Panc1 (cell line): ENCODE results near the gene ATP2A3. TPM values are rescaled to one million over a fixed set of nuclear protein-coding genes. Genes with fewer than 3 reads are reported as not detected.

Source experiments
- ATAC-seq: fragments of 200-7000 bp; cut with Tn5 transposase; 2 replicates; pipeline ENCODE4 v1.9.1; 2020; ENCODE audit warnings: mild to moderate bottlenecking, moderate library complexity
- BruUV-seq: library from RNA; stranded (reverse); fragments of 400-500 nt; replicated peaks from 2 replicates; lab custom pipeline; 2021; lab: Mats Ljungman, UMichigan
- CTCF ChIA-PET: fragments of 300-600 bp; sonication (Branson Sonifier 250); formaldehyde crosslinking; loops from one replicate; lab custom pipeline; 2022; ENCODE audit warnings: antibody characterized with exemption; lab: Charles Lee
- POLR2A ChIA-PET: fragments of 300-600 bp; sonication (Branson Sonifier 250); formaldehyde crosslinking; loops from one replicate; lab custom pipeline; 2022; ENCODE audit warnings: antibody characterized with exemption; lab: Charles Lee
- DNase-seq: peaks from one replicate; pipeline ENCODE4 v3.0.0-alpha.2; 2010; ENCODE audit warnings: low read depth, low spot score
- H3K27ac ChIP-seq: 2 replicates; pipeline ENCODE4 v1.5.1; 2011; ENCODE audit warnings: mild to moderate bottlenecking, low read length, inconsistent platforms
- H3K27me3 ChIP-seq: fragments of 200-500 bp; sonication (Bioruptor generic); 2 replicates; pipeline ENCODE4 v1.6.0; 2014; ENCODE audit warnings: low read length, inconsistent platforms; ENCODE audit not compliant: control insufficient read depth, insufficient read depth
- H3K36me3 ChIP-seq: fragments of 200-500 bp; sonication (Bioruptor generic); 2 replicates; pipeline ENCODE4 v1.5.1; 2014; ENCODE audit warnings: inconsistent platforms, mild to moderate bottlenecking, low read length, moderate library complexity; ENCODE audit not compliant: control insufficient read depth, insufficient read depth
- H3K4me1 ChIP-seq: 2 replicates; pipeline ENCODE4 v1.5.1; 2011; ENCODE audit warnings: inconsistent platforms, mild to moderate bottlenecking, low read length, moderate library complexity; ENCODE audit not compliant: control insufficient read depth, insufficient read depth
- H3K4me3 ChIP-seq, 2 experiments: 2 replicates each; pipeline ENCODE4 v1.5.1; 2011 to 2012; ENCODE audit warnings: low read depth in 2 of 2, low read length in 2 of 2, mild to moderate bottlenecking in 2 of 2, inconsistent platforms in 1 of 2, moderate library complexity in 1 of 2
- H3K9me3 ChIP-seq: fragments of 200-500 bp; sonication (Bioruptor generic); 2 replicates; pipeline ENCODE4 v1.5.1; 2014; ENCODE audit warnings: low read depth, mild to moderate bottlenecking, inconsistent platforms, low read length, moderate library complexity; ENCODE audit not compliant: control insufficient read depth, insufficient read depth
- POLR2AphosphoS5 ChIP-seq: IDR thresholded peaks from 2 replicates; pipeline ENCODE4 v1.6.1; 2012; ENCODE audit warnings: mild to moderate bottlenecking, low read depth, low read length, moderate library complexity
- SIN3A ChIP-seq: IDR thresholded peaks from 2 replicates; pipeline ENCODE4 v1.6.1; 2012; ENCODE audit warnings: low read depth, mild to moderate bottlenecking, low read length, moderate library complexity, borderline replicate concordance; ENCODE audit not compliant: insufficient read depth
- TCF7L2 ChIP-seq: IDR thresholded peaks from 2 replicates; pipeline ENCODE4 v1.6.1; 2011; ENCODE audit warnings: mild to moderate bottlenecking, low read depth, low read length, inconsistent platforms
- in situ Hi-C: cut with HindIII; loops from 2 replicates; pipeline ENCODE4 v1.10.0; 2016; ENCODE audit warnings: low sequenced_read_pairs, low pct_unique_long_range_greater_than_20kb
- intact Hi-C: fragments of 100-400 bp; cut with micrococcal nuclease; formaldehyde crosslinking; loops from one replicate; pipeline ENCODE4 v1.10.0; 2022; ENCODE audit not compliant: unreplicated experiment
- total RNA-seq: library from RNA; stranded (reverse); gene quantifications from one replicate; pipeline ENCODE4 v1.2.1, GENCODE V29; 2021; ENCODE audit not compliant: unreplicated experiment
- TF ChIP-seq, protein P1 (sequence below), 2 experiments: IDR thresholded peaks; 2 replicates each; pipeline ENCODE4 v1.6.1; 2011 to 2012; ENCODE audit warnings: low read depth in 2 of 2, control low read depth in 1 of 2, low read length in 1 of 2, mild to moderate bottlenecking in 1 of 2, moderate library complexity in 1 of 2; ENCODE audit not compliant: insufficient read depth in 1 of 2
- TF ChIP-seq, protein P2 (sequence below): fragments of 450-650 bp; IDR thresholded peaks from 2 replicates; pipeline ENCODE4 v1.5.1; 2017; ENCODE audit warnings: mild to moderate bottlenecking

ATP2A3 gene
- total RNA-seq, 1 experiment from 2014 or later: 29.7 TPM

DNA sequence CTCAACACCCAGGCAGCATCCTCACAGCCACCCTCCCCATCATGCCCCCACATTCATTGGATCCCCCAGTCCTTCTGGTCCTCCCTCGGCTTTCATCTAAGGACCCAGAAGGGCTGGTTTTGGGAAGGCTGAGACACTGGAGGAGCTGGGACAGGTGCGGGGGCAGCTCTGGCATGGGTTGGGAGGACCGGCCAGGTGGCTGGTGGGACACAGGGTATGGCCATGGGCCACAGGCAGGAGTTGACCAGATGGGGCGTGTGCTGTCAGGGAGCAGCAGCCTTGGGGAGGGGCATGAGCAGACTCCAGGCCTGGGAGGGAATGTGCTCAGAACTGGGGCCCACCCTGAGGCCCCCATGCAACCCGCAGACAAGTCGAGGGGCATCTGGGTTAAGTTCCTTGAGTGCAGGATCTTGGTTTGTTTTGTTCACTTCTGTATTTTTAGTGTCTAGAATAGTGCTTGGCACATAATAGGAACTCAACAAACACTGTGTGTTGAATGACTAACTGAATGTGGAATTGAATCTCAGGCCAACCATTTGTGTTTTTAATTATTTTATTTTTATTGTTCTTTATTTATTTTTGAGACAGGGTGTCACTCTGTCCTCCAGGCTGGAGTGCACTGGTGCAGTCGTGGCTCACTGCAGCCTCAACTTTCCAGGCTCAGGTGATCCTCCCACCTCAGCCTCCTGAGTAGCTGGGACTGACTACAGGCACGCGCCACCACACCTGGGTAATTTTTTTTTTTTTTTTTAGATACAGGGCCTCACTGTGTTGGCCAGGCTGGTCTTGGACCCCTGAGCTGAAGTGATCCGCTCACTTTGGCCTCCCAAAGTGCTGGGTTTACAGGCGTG is 53.6 kb downstream of the ATP2A3 start:
- Histone ChIP-seq H3K27ac (no peak overlapping the region), H3K27me3 (no peaks in the 10 kb centered on the region), H3K9me3 (no peaks in the 10 kb centered on the region), H3K36me3 (no peaks in the 10 kb centered on the region), H3K4me1 (no peaks in the 10 kb centered on the region; the same call in 1 of the 2 replicates), H3K4me3 (no peak overlapping the region)
- CTCF ChIA-PET: interaction anchor here (0.7 kb wide), 1 partner anchor 170 kb away, joined by 5 read pairs; no protein-coding TSS in a partner anchor
- BruUV-seq: no TSS peak
- in situ Hi-C loops (no loop called here), intact Hi-C loops (no loop called here)
- POLR2A ChIA-PET: no interaction called here
- DNase-seq (no peak), ATAC-seq (no peak)
- TF ChIP-seq TCF7L2: no peak
- TF ChIP-seq, protein P1, sequence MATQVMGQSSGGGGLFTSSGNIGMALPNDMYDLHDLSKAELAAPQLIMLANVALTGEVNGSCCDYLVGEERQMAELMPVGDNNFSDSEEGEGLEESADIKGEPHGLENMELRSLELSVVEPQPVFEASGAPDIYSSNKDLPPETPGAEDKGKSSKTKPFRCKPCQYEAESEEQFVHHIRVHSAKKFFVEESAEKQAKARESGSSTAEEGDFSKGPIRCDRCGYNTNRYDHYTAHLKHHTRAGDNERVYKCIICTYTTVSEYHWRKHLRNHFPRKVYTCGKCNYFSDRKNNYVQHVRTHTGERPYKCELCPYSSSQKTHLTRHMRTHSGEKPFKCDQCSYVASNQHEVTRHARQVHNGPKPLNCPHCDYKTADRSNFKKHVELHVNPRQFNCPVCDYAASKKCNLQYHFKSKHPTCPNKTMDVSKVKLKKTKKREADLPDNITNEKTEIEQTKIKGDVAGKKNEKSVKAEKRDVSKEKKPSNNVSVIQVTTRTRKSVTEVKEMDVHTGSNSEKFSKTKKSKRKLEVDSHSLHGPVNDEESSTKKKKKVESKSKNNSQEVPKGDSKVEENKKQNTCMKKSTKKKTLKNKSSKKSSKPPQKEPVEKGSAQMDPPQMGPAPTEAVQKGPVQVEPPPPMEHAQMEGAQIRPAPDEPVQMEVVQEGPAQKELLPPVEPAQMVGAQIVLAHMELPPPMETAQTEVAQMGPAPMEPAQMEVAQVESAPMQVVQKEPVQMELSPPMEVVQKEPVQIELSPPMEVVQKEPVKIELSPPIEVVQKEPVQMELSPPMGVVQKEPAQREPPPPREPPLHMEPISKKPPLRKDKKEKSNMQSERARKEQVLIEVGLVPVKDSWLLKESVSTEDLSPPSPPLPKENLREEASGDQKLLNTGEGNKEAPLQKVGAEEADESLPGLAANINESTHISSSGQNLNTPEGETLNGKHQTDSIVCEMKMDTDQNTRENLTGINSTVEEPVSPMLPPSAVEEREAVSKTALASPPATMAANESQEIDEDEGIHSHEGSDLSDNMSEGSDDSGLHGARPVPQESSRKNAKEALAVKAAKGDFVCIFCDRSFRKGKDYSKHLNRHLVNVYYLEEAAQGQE (IDR thresholded peaks at IDR 0.05; ENCODE audit: insufficient read depth in 1 of 2, low read depth in 2 of 2, low read length in 1 of 2): no peak
- TF ChIP-seq POLR2AphosphoS5: no peak
- TF ChIP-seq, protein P2, sequence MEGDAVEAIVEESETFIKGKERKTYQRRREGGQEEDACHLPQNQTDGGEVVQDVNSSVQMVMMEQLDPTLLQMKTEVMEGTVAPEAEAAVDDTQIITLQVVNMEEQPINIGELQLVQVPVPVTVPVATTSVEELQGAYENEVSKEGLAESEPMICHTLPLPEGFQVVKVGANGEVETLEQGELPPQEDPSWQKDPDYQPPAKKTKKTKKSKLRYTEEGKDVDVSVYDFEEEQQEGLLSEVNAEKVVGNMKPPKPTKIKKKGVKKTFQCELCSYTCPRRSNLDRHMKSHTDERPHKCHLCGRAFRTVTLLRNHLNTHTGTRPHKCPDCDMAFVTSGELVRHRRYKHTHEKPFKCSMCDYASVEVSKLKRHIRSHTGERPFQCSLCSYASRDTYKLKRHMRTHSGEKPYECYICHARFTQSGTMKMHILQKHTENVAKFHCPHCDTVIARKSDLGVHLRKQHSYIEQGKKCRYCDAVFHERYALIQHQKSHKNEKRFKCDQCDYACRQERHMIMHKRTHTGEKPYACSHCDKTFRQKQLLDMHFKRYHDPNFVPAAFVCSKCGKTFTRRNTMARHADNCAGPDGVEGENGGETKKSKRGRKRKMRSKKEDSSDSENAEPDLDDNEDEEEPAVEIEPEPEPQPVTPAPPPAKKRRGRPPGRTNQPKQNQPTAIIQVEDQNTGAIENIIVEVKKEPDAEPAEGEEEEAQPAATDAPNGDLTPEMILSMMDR: no peak
- no peak for TF ChIP-seq SIN3A

DNA sequence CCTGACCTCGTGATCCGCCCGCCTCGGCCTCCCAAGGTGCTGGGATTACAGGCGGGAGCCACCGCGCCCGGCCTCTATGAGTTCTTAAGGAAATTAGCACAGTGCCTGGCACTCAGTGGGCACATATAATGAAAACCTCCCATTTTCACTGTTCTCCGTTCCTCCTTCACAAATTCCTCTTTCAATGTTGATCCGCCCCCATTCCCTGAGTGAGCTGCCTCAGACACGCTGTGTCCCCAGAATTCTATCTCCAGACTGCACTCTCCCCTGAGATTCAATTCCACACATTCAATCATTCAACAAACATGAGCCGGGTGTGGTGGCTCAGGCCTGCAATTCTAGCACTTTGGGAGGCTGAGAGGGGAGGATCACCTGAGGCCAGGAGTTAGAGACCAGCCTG is 55.0 kb downstream of the ATP2A3 start:
- BruUV-seq: no TSS peak
- intact Hi-C loops: no loop called here

More for the DNA sequence above, 55.0 kb downstream of the ATP2A3 start:
- TF ChIP-seq TCF7L2 (no peak), POLR2AphosphoS5 (no peak), SIN3A (no peak)
- TF ChIP-seq, protein P2: no peak
- TF ChIP-seq, protein P1 (IDR thresholded peaks at IDR 0.05; ENCODE audit: insufficient read depth in 1 of 2, low read depth in 2 of 2, low read length in 1 of 2): no peak
- Histone ChIP-seq H3K9me3 (no peaks in the 10 kb centered on the region), H3K4me3 (no peak overlapping the region), H3K27me3 (no peaks in the 10 kb centered on the region), H3K36me3 (no peaks in the 10 kb centered on the region), H3K27ac (no peak overlapping the region), H3K4me1 (no peaks in the 10 kb centered on the region; the same call in 1 of the 2 replicates)
- ChIA-PET POLR2A (no interaction called here), CTCF (no interaction called here)
- in situ Hi-C loops: no loop called here
- ATAC-seq (no peak), DNase-seq (no peak)
